DMS79 treated with DMSO at 0.1 percent for 48 hours (cell line): ENCODE measurements around the gene PHOX2A.

ENCODE experiments used
- DNase-seq: peaks from one replicate; lab custom pipeline; 2025; lab: John Stamatoyannopoulos, UW

Gene PHOX2A

DNA sequence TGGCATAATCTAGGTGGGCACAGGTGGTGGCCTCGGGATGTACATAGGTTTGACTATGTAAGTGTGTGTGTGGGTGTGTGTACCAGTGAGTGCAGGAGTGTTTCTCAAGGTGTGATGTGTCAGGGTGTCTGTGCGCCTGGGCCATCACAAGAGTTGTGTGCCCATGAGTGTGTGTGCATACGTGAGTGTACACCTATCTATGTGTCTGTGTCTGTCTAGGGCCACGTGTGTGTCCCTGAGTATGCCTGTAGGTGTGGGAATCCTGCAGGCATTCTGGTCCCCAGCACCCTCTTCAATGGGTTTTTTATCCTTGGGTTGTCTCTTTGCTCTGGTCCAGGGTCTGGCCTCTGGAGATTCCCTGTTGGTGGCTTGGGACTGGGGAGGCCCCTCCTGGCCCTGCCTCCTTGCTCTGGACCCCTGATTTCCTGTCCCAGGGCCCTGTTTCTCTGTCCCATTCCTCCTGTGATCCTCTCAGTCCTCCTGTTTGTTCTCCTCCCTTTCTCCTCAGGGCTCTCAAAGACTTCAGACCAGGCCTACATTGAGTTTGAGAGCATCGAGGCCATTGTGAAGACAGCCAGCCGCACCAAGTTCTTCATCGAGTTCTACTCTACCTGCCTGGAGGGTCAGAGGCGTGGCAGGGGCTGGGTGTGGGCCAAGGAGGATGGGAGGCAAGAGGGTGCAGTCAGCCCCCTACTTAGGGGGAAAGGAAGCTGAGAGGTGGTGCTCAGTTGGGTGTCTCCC is 10.0 kb downstream of the PHOX2A start:
- DNase-seq: no peak

DNA sequence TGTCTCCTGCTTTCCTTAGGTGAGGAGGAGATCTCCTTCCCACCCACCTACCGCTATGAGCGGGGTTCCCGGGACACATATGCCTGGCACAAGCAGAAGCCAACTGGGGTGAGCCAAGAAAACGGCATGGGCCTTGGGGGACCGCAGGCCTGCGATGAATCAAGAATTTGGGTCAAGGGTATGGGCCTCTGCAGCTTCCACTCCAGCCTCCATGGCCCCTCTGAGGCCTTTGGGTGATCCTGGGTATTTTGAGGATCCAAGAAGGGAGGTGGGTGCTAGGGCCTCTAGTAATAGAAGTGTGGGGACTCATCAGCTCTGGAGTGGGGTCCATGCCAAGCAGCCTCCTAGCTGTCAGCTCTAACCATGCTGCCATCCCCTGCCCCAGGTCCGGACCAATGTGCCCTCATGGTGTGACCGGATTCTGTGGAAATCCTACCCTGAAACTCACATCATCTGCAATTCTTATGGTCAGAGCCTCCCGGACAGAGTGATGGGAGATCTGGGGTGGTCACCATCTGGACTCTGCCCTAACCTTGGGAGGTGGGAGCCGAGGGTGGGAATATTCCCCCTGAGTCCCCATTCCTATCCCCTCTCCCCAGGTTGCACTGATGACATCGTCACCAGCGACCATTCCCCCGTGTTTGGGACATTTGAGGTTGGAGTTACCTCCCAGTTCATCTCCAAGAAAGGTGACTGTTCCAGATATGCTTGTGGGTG is 10.8 kb downstream of the PHOX2A start:
- DNase-seq: no peak

DNA sequence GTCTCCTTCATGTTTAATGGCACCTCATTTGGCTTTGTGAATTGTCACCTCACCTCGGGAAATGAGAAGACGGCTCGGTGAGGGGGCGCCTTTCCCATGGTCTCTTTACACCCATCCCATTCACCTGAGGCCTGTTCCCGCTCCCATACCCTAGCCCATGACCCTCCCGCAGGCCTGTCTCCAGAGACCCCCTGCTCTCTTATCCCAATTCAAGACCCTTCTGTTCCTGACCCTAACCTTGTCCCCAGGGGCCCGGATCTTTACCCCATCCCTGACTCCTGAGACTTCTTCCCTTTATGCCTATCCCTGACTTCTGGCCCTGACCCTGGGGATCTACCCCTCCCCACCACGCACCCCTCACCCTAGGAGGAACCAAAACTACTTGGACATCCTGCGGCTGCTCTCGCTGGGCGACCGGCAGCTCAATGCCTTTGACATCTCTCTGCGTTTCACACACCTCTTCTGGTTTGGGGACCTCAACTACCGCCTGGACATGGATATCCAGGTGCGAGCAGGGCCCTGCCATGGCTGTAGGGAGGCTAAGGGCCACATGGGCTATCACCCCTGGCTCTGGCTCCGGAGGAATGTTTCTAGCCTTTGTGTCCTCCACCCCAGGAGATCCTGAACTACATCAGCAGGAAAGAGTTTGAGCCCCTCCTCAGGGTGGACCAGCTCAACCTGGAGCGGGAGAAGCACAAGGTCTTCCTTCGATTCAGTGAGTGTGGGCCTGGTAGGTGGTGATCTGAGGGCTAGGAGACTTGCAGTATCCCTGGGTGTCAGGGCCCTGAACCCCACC is 11.5 kb downstream of the PHOX2A start:
- no peak for DNase-seq

DNA sequence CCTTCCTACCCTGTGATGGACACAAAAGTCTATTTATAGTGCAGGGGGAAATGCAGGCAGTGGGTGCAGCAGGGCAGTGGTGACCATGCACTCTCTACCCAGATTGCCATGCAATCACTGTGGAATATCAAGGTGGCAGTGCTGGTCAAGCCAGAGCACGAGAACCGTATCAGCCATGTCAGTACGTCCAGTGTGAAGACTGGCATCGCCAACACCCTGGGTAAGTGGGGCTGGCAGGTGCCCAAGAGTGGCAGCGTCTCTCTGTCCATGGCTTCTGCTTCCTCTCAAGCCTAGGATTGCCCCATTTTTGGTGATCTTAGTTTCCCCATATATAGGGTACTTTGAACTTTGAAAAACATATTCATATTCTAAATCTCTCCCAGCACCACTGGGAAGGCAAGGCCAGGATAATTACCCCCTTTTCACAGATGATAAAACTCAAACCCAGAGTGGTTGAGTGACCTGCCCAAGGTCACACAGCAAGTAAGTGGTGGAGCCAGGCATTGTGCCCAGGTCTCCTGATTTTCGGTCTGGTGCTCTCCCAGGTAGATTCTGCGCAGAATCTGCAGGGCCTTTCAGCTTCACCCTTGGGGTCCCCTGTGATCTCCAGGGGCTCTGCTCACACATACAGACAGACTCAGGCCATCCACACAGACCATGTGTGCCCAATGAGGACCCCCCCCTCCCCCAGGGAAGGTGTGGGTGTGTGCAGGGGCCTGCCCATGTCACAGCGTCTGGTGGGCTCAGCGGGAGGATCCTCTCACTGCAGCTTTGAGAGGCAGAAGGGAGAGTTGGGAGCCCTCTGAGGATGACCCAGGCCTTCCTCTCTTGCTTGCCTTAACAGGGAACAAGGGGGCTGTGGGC is 12.3 kb downstream of the PHOX2A start:
- DNase-seq: no peak

DNA sequence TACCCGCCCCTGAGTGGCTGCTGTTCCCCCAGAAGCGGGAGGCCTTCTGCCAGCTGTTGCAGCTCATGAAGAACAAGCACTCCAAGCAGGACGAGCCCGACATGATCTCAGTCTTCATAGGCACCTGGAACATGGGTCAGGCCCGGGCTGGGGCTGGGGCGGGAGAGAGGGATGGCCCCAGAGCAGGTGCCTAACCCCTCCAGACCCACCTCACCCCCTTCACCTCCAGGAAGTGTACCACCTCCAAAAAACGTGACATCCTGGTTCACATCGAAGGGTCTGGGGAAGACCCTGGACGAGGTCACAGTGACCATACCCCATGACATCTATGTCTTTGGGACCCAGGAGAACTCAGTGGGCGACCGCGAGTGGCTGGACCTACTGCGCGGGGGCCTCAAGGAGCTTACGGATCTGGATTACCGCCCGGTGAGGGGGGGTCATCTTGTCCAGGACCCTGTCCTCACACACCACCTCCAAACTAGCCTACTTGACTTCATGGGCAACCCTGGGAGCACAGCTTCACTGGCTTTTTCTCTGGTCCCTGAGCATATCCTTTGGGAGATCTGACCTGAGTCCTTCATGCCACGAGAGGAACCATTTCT is 13.1 kb downstream of the PHOX2A start:
- no peak for DNase-seq

DNA sequence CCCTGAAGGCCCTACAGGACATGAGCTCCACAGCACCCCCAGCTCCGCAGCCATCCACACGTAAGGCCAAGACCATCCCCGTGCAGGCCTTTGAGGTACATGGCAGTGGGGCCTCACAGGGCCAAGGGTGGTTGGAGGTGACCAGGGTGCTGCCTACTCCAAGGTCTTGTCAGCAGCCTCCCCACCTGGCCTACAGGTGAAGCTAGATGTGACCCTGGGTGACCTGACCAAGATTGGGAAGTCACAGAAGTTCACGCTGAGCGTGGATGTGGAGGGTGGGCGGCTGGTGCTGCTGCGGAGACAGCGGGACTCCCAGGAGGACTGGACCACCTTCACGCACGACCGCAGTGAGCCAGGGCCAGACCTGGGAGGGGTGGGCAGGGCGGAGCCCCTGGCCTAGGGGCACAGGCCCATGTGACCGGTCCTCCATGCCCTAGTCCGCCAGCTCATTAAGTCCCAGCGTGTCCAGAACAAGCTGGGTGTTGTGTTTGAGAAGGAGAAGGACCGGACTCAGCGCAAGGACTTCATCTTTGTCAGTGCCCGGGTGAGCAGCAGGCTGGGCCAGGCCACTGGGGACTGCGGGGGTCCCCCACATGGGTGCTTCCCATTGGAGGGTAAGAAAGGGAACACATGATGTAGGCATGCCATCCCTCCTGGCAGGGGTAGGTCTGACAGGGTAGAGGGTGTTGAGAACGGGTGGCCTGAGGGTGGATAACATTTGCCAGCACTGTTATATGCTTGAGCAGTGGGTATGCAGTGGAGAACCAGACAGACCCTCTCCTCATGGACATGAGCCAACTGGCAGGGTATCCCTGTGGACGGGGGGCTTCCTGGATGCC is 13.8 kb downstream of the PHOX2A start:
- no peak for DNase-seq

DNA sequence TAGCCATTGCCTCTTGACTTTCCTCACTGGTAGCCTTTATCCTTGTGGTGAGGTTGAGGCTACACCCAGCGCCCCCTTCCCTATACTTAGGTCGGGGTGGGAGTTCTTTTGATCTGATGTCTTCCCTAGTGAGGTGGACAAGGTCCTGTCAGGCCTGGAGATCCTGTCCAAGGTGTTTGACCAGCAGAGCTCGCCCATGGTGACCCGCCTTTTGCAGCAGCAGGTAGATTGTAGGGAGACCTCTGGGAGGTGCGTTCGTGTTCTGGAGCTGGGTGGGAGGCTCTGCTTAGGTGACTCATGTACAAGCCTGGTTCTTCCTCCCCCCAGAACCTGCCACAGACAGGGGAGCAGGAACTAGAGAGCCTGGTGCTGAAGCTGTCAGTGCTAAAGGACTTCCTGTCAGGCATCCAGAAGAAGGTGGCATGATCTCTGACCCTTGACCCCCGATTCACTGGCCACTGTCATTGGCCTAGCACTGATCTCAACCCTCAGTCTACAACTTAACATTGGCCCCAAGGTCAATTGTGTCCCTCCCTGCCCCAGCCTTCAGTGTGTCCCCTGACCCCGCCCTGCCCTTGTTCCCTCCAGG is 14.5 kb downstream of the PHOX2A start:
- DNase-seq: no peak

DNA sequence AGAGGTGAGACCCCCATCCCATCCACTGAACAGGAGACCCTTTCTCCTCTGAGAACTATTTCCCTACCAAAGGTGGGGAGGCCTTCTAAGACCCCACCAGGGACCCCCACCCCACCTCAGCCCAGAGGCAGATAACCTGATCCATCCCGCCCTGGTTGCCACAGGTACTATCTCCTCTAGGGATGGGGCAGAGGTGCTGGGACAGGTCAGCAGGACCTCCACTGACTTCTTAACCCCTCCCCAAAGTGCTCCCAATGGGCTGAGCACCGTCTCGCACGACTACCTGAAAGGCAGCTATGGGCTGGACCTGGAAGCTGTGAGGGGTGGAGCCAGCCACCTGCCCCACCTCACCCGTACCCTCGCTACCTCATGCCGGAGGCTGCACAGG is 15.1 kb downstream of the PHOX2A start:
- DNase-seq: no peak

DNA sequence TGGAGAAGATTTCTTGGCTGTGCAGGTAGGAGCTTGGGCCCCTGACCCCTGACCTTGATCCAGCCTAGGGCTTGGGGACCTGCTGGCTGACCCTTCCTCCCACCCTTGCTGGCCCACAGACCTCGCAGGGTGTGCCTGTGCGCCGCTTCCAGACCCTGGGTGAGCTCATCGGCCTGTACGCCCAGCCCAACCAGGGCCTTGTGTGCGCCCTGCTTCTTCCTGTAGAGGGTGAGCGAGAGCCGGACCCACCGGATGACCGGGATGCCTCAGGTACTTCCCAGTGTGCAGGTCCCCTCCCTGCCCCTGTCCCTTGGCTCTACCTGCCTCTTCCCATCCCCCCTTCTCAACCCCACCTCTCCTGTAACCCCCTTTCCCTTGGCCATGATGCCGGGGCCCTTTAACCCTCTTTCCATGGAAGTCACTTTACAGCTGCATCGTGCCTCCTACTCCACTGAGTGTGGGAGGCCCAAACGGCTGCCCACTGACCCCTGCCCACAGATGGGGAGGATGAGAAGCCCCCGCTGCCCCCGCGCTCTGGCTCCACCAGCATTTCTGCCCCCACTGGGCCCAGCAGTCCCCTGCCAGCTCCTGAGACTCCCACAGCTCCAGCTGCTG is 15.6 kb downstream of the PHOX2A start:
- DNase-seq: no peak

DNA sequence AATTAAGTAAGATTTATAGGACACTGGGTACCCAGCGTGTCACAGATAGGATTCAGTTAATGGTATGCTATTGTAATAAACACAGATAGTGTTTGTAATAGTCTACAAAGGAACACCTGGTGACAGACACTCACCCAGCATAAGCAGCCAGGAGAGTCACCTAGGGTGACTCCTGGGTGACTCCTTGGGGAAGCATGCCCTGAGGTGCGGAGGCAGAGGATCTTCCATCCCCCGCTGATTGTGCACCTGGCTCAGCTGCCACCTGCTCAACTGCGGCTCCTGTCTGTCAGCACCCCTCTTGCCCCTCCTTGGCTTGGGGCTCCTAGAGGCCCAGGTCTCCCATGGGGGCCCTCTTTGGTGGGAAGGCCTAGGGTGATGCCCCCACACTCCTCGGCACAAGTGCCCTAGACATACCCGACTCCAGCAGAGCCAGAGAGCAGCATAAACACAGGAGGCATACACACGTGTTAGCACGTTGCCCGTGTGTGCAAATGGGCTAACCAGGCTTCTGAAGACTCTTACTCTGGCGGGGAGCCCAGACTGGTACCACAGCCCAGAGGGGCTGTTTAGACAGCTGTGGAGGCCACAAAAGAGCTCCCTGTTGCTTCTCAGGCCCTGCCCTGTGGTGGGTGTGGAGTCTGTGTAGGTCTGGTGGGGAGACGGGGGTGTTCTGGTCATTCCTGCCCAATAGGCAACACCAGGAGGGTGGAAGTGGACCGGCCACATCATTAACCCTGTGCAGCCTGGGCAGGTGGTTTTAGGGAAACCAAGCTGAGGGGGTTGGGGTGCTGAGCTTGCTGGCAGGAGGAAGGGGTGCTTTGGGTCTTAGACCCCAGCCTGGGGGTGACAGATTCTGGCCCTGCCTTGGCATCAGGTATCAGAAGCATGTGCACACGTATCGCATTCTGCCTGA is 16.4 kb downstream of the PHOX2A start:
- DNase-seq: peak; percentile 93

DNA sequence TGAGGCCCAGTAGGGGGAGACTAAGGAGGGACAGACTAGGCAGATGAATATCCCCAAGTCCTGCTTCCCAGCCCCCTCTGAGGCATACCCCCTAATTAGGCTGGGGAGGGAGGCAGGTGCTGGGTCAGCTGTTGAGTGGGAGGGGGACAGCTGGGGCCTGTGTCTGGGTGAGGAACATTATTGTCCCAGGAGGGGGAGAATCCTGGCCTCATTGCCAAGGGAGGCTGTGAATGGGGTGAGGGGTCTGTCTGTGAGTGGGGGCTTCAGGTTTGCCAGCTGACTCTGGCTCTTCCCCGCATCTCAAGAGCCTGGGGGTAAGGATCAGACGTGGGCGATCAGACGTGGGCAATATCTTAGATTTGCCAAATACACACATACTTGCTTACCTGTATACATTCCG is 17.3 kb downstream of the PHOX2A start:
- no peak for DNase-seq

DNA sequence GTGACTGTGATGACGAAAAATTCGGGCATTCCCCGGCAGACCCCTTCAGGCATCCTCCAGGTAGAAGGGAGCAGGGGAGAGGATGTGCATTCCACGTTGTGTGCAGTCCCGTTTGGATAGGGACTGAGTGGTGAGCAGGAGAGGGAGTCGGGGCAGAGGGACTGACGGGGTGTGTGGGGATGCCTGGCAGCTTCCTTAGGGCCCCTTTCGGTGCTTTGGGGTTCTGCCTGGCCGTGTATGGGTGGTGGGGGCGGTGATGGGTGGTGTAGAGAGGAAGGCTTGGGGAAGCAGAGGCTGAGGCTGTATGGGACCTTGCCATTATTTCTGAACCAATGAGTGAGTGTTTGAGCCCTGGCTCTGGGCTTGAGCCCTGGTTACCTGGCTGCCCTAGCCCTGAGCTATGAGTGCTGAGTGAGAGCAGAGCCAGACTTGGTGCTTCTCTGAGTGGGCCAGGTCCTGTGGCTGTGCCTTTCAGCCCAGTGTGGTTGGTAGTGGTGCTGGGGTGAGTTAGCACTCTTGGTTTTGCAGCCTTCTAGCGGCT is 18.5 kb downstream of the PHOX2A start:
- DNase-seq: peak; percentile 20

DNA sequence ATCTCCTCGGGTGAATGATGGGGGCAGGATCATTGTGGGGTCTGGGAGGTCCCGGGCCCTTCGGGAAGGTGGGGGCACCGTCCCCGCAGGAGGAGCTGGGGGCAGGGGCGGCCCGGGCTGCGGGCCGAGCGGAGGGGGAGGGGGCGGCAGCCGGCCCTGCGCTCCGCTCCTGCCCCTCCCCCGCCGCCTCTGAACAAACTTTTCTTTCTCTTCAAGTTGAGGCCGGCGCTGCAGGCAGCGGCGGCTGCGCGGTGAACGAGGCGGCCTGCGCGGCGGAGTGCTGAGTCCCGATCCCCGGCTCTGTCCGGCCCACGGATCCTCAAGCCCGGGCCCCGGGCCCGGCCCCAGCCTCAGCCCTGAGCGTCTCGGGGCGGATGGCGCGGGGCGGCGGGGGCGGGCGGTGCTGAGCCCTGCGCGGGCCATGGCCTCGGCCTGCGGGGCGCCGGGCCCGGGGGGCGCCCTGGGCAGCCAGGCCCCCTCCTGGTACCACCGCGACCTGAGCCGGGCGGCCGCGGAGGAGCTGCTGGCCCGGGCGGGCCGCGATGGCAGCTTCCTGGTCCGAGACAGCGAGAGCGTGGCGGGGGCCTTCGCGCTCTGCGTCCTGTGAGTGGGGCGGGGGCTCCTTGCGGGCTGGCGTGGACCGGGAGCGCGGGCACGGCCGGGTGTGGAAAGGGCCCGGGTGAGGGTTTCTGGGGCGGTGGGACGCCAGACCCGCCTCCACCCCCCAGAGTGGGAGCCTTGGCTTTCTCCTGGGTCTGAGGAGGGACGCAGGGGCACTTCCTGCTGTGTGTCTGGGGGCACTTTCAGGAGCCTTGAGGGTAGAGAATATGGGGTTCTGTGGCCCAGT is 19.2 kb downstream of the PHOX2A start, which contains the start of gene INPPL1:
TSS of gene INPPL1 (plus strand) at position 204 of the 847 bp plus-strand sequence. CDS start at position 422, 218 bp downstream.
- peak; percentile 28 for DNase-seq

DNA sequence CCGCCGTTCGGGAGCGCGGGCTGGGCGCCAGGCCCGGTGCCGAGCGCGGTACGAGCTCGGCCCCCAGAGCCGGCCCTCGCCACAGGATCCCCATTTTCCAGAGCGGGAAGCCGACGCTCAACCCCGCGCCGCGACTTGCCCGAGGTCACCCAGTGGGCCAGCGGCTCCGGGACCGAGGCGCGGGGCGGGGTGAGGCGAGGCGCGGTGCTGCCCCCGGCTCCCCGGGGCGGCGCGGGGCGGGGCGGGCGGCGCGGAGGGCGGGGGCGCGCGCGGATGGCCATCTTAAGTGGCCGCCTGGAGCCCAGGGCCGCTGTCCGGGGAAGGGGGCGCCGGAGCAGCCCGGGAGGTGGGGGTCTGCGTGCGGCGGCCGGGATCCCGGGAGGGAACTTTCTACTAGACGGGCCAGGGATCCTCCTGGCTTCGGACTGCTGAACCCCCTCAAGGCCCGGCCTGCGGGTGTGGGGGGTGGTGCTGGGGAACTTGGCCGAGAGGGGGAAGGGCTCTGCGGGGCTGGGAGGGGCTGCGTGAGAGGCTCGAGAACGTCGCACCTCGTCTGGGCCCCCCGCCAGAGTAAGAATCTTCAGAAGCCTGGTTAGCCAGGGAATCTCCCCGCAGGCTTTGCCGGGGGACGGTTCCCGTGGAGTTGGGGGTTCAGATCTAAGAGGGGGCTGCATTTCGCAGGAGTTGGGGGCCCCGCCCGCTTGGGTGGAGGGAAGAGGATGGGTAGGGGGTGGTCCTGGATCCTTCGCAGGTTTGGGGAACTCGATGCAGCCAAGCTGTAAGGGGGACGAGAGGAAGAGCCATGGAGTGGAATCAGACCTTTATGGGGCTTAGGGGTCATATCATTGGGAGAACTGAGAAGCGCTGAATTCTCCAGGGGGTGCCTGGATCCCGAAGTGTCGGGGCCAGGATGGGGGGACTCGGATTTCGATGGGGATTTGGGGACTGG is 20.1 kb downstream of the PHOX2A start:
- peak; percentile 61 for DNase-seq

DNA sequence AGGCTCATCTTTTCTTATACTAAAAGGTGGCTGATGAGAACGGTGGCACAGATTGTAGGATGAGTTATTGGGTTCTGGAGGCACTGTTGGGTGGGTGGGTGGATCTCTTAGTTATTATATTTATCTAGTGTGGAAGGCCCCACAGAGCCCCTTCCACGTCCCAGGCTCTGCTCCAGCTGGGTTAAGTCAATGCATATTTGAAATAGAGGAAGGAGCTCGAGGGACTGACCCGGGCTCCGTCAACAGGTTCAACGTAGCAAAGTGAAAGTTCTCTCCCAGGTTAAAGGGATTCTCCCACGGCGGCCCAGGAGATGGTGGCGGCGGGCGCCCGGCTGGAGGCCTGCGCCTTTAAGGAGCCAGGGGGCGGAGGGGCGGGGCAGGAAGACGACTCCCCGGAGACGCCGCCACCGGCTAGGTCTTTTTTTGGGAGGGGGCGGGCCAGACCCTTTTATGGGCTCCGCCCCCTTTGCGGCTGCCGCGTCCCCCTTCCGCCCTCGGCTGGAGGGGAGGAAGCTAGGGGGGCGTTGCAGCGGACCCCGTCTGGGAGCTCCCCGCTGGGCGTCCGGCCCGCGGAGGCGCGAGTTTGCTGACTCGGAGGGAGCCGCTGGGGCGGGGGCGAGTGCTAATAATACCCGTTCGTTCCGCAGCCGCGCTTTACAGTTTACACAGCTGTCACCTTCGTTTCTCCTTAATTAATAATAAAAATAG is 20.9 kb downstream of the PHOX2A start:
- DNase-seq: peak; percentile 98
